Measurements from ENCODE around the gene ZNF148. TPM values are rescaled to one million over a fixed set of nuclear protein-coding genes. Genes with fewer than 3 reads are reported as not detected.

ZNF148 gene
- total and polyA plus RNA-seq, 2 of the 4 experiments (the other 2 are of a cell fraction), result 9.4 to 65.2 TPM

DNA sequence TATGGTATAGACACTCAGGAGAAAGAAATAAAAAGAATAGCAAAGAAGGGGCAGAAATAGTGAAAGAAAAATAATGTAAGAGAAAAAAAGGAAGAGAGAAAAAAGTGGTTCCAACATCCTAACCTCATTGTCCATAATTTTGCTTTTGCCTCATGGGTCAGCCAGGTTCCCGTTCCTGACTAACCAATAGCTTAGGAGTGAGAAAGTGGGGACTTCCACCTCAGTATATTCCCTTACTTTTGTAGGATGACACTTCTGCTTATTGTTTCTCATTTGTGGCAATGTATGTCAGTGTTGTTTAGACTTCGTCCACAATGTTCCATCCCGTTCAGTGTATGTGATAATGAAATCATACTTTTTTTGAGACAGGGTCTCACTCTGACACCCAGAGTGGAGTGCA, 153.3 kb downstream of the ZNF148 start:
- no peak overlapping the region for H4K8ac ChIP-seq (ENCODE audit: low read depth in 2 of 2, low read length in 2 of 2)
- CTCF ChIA-PET, result no interaction called here
- no peak overlapping the region for H2AFZ ChIP-seq (replicated peaks; ENCODE audit: low read length, poor library complexity)
- no peak overlapping the region for H4K5ac ChIP-seq (ENCODE audit: low read depth, low read length)
- ATAC-seq (ENCODE audit: low read depth) (no peak), DNase-seq (no peak)
- in situ Hi-C loops (cut with MboI; ENCODE audit: low sequenced_read_pairs) (no loop called here), dilution Hi-C loops (cut with HindIII; ENCODE audit: low sequenced_read_pairs, unreplicated experiment) (no loop called here), intact Hi-C loops (cut with micrococcal nuclease) (no loop called here)
- H4K91ac ChIP-seq (ENCODE audit: insufficient read depth, low read depth, low read length), result no peak overlapping the region
- no peak overlapping the region for H3K9ac ChIP-seq (ENCODE audit: low read depth, low read length)
- H3K27ac ChIP-seq (ENCODE audit: insufficient read depth, low read length), result no peak overlapping the region
- H3K56ac ChIP-seq (ENCODE audit: extremely low read depth, insufficient read depth, low read length), result no peak overlapping the region
- H3K27me3 ChIP-seq (ENCODE audit: control insufficient read depth, insufficient read depth, low read length), result no peaks in the 10 kb centered on the region
- H3K9me1 ChIP-seq (ENCODE audit: insufficient read depth, low read length), result no peaks in the 10 kb centered on the region
- H2BK15ac ChIP-seq (ENCODE audit: low read depth, low read length), result no peak overlapping the region
- H3K4me1 ChIP-seq (ENCODE audit: control insufficient read depth, insufficient read depth, low read length), result no peaks in the 10 kb centered on the region
- H2AK9ac ChIP-seq (replicated peaks; ENCODE audit: low read depth, low read length, poor library complexity), result no peak overlapping the region
- H3K79me1 ChIP-seq (ENCODE audit: low read depth in 1 of 2, low read length in 2 of 2), result no peaks in the 10 kb centered on the region
- H2BK5ac ChIP-seq (ENCODE audit: low read depth, low read length, poor library complexity, severe bottlenecking), result no peak overlapping the region
- no TSS peak for BruUV-seq (replicated peaks)
- WGBS, 2 experiments (ENCODE audit: extremely low coverage in 2 of 2, insufficient read length in 1 of 2), result 100% methylated on average over 1 of the region's 3 CpGs; no CpG with 5 or more reads in 1 of the 2 experiments
- H4K20me1 ChIP-seq (ENCODE audit: insufficient read depth, low read length), result no peaks in the 10 kb centered on the region
- no peak overlapping the region for H3K4me2 ChIP-seq (ENCODE audit: low read depth, low read length)
- H2AK5ac ChIP-seq (ENCODE audit: low read depth, low read length), result no peak overlapping the region
- H3K9me3 ChIP-seq (ENCODE audit: control insufficient read depth, insufficient read depth, low read length), result no peaks in the 10 kb centered on the region
- H3K4me3 ChIP-seq (ENCODE audit: insufficient read depth, low read depth, low read length), result no peak overlapping the region
- H3K18ac ChIP-seq (ENCODE audit: low read depth, low read length), result no peak overlapping the region
- TF ChIP-seq, protein P1, sequence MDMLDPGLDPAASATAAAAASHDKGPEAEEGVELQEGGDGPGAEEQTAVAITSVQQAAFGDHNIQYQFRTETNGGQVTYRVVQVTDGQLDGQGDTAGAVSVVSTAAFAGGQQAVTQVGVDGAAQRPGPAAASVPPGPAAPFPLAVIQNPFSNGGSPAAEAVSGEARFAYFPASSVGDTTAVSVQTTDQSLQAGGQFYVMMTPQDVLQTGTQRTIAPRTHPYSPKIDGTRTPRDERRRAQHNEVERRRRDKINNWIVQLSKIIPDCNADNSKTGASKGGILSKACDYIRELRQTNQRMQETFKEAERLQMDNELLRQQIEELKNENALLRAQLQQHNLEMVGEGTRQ (IDR thresholded peaks at IDR 0.05; ENCODE audit: low read depth, low read length), result no peak
- no peak for TF ChIP-seq MAZ (IDR thresholded peaks at IDR 0.05; ENCODE audit: borderline replicate concordance, low read depth, low read length)
- no peak overlapping the region for H3K4ac ChIP-seq (ENCODE audit: low read depth, low read length)
- POLR2A ChIA-PET (ENCODE audit: unreplicated experiment), result no interaction called here
- no peak overlapping the region for H2BK20ac ChIP-seq (ENCODE audit: low read depth, low read length)
- no peak overlapping the region for H2BK120ac ChIP-seq (ENCODE audit: low read depth, low read length)
- no peak overlapping the region for H3K14ac ChIP-seq (replicated peaks; ENCODE audit: low read depth, low read length)
- H3K23ac ChIP-seq (ENCODE audit: low read depth, low read length), result no peak overlapping the region
- H3K36me3 ChIP-seq (ENCODE audit: control insufficient read depth, insufficient read depth, low read length), result no peaks in the 10 kb centered on the region

Data from IMR-90 (cell line).